GM18868 (cell line): ENCODE measurements around the gene MLST8.
"Not testable (repeated sequence)": the region's sequence is repeated elsewhere in the genome, so short reads cannot be mapped to it uniquely, and the experiment has no call there.

ENCODE experiments used
- ATAC-seq: cut with Tn5 transposase; IDR thresholded peaks from one replicate; pipeline ENCODE4 v1.9.1; 2021; ENCODE audit warnings: mild to moderate bottlenecking, moderate library complexity; ENCODE audit not compliant: unreplicated experiment

The MLST8 gene

GRCh38 chr16:2243781-2244180, 38.5 kb downstream of the MLST8 start:
- no peak for ATAC-seq

- ATAC-seq = no peak
These were observed 39.0 kb downstream of the MLST8 start for GRCh38 chr16:2244301-2244700.

GRCh38 chr16:2244926-2245795, 39.9 kb downstream of the MLST8 start:
- ATAC-seq = no peak

DNA sequence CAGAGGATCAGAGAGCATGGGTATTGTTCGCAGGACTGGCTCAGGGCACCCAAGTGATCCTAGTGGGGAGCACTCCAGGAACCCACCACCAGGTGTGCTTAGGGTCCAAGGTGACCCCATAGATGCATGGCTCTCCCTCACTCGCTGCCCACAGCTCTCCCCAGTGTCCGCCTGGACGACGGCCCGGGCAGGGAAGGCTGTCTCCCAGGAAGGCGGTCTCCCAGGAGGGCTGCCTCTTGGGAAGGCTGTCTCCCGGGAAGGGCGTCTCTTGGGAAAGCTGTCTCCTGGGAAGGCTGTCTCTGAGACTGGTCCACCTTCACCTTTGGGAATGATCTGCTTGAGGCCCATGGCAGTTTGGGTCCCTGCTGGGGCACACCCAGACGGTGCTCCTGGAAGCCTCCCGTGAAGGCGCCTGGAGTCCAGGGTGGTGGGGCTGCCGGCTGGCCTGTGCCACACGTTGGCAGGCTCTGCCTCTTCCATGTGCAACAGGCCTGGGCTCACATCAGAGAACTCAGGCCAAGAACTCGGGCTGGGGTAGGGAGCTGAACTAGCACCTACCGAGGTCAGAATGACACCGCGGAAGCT, 41.1 kb downstream of the MLST8 start:
- ATAC-seq = no peak

DNA sequence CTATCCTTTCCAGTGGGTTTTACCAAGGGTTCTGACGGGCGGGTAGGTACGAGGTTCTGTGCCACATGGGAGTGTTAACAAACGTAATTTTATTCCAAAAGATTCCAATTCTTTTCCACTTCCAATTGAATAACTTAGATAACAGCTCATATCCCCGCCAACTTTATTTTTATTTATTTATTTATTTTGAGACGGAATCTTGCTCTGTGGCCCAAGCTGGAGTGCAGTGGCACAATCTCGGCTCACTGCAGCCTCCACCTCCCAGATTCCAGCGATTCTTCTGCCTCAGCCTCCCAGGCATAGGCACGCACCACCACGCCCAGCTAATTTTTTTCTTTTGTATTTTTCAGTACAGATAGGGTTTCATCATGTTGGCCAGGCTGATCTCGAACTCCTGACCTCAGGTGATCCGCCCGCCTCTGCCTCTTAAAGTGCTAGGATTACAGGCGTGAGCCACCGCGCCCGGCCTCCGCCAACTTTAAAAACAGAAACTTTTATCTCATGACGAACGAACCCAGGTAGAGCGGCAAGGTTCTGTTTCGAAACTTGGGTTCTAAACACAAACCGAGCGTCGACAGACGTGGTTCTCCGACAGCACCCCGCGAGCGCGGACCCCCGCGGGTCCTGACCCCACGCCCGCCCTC, 45.5 kb downstream of the MLST8 start:
- ATAC-seq = no peak

GRCh38 chr16:2251296-2252111, 46.2 kb downstream of the MLST8 start, which contains the start of gene ECI1:
Gene ECI1, minus strand, starts transcription at chr16:2251587. Its CDS starts 21 bp downstream, at chr16:2251566.
- peak; percentile 89 for ATAC-seq

DNA sequence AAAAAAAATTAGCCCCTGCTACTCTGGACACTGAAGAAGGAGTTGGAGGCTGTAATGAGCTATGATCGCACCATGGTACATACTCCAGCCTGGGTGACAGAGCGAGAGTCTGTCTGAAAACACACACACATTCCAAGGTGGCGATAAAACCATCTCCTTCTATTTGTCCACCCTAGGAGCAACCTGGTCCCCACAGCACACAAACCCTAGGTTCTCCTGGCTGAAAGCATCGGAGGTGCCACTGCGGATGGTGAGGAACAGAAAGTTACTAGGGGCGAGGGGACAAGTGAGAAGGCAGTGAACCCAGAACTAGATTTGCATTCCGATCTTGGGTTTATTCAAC, 47.5 kb downstream of the MLST8 start:
- ATAC-seq = no peak

DNA sequence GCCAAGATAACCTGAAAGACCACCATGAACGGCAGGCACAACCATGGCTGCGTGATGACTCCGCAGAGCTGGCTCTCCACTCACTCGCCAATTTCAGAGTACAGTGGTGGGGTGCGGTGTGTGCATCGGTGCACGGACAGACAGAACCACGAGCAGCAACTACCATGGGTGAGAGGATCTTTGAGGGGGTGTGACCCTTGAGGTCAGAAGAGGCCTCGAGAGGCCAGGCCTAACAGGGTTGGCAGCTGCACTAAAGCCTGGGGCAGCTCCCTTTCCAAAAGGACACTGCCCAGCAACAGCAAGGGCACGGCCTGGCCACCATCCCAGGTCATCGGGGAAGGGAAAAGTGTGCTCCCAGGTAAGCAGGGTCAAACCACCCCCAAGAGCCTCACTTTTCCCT, 48.0 kb downstream of the MLST8 start:
- ATAC-seq = no peak

- no peak for ATAC-seq
These were observed 51.4 kb downstream of the MLST8 start for GRCh38 chr16:2256531-2257140.

- ATAC-seq = no peak
These were observed 52.5 kb downstream of the MLST8 start for GRCh38 chr16:2257726-2258125.

DNA sequence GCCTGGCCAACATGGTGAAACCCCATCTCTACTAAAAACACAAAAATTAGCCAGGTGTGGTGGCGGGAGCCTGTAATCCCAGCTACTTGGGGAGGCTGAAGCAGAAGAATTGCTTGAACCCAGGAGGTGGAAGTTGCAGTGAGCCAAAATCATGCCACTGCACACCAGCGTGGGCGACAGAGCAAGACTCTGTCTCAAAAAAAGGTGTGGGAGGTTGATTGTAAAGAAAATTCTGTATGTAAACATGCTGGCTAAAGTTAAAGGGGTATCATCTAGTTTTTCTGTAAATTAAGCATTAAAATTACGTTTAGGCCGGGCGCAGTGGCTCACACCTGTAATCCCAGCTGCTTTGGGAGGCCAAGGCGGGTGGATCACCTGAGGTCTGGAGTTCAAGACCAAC, 53.3 kb downstream of the MLST8 start:
- not testable (repeated sequence) for ATAC-seq
